HG02610 (cell line): Measurements from ENCODE around the gene ARHGAP31.

ENCODE experiments used
- ATAC-seq: cut with Tn5 transposase; IDR thresholded peaks from one replicate; pipeline ENCODE4 v1.9.1; 2021; ENCODE audit warnings: mild to moderate bottlenecking, moderate library complexity; ENCODE audit not compliant: unreplicated experiment

Gene ARHGAP31

GRCh38 chr3:119420196-119420595, 126.0 kb downstream of the ARHGAP31 start:
- ATAC-seq, result no peak

GRCh38 chr3:119427669-119428068, 133.5 kb downstream of the ARHGAP31 start:
- no peak for ATAC-seq

- no peak for ATAC-seq
Observed at GRCh38 chr3:119428538-119428937, 134.4 kb downstream of the ARHGAP31 start.

GRCh38 chr3:119433613-119434325, 139.6 kb downstream of the ARHGAP31 start:
- no peak for ATAC-seq

GRCh38 chr3:119434703-119435102, 140.5 kb downstream of the ARHGAP31 start:
- ATAC-seq, result no peak

- ATAC-seq, result no peak
Observed at GRCh38 chr3:119436977-119437376, 142.8 kb downstream of the ARHGAP31 start.

- no peak for ATAC-seq
Observed at GRCh38 chr3:119437691-119438258, 143.6 kb downstream of the ARHGAP31 start.

GRCh38 chr3:119443179-119443578, 149.0 kb downstream of the ARHGAP31 start:
- no peak for ATAC-seq

- ATAC-seq, result no peak
Observed at GRCh38 chr3:119444590-119444989, 150.4 kb downstream of the ARHGAP31 start.

- ATAC-seq, result no peak
Observed at GRCh38 chr3:119453822-119454221, 159.6 kb downstream of the ARHGAP31 start.

GRCh38 chr3:119456469-119456868, 162.3 kb downstream of the ARHGAP31 start:
- ATAC-seq, result no peak

GRCh38 chr3:119457246-119457645, 163.1 kb downstream of the ARHGAP31 start:
- no peak for ATAC-seq

- peak; percentile 90 for ATAC-seq
Observed at GRCh38 chr3:119463171-119464169, 169.3 kb downstream of the ARHGAP31 start, which contains the start of gene TMEM39A. TSS of gene TMEM39A (minus strand) at chr3:119463615. CDS start at chr3:119462074, 1,541 bp downstream.

GRCh38 chr3:119468041-119468440, 173.9 kb downstream of the ARHGAP31 start:
- no peak for ATAC-seq

GRCh38 chr3:119469418-119470189, 175.4 kb downstream of the ARHGAP31 start:
- ATAC-seq, result peak; percentile 14
